PC-9 (cell line): ENCODE measurements around the gene ADM5. TPM values are rescaled to one million over a fixed set of nuclear protein-coding genes. Genes with fewer than 3 reads are reported as not detected.

ENCODE experiments used
- BruUV-seq: library from RNA; stranded (reverse); fragments of 400-500 nt; replicated peaks from 2 replicates; lab custom pipeline; 2021; lab: Mats Ljungman, UMichigan
- CTCF ChIA-PET: fragments of 300-600 bp; sonication (Branson Sonifier 250); formaldehyde crosslinking; loops from one replicate; lab custom pipeline; 2022; ENCODE audit warnings: antibody characterized with exemption; lab: Charles Lee
- POLR2A ChIA-PET: fragments of 300-600 bp; sonication (Branson Sonifier 250); formaldehyde crosslinking; loops from one replicate; lab custom pipeline; 2022; ENCODE audit warnings: antibody characterized with exemption; ENCODE audit not compliant: unreplicated experiment; lab: Charles Lee
- DNase-seq, 2 experiments: peaks; one replicate each; pipeline versions ENCODE4 v3.0.0 to v3.0.0-alpha.2; 2015 to 2022; ENCODE audit warnings: mixed read lengths in 1 of 2
- H2AFZ ChIP-seq: fragments of 200-600 bp; sonication (generic); 2 replicates; pipeline ENCODE4 v1.8.1; 2017; ENCODE audit warnings: antibody characterized with exemption
- H3F3A ChIP-seq: fragments of 200-600 bp; sonication (generic); 2 replicates; pipeline ENCODE4 v1.8.1; 2017; ENCODE audit warnings: antibody characterized with exemption, mild to moderate bottlenecking, low read depth; ENCODE audit not compliant: insufficient read depth
- H3K27ac ChIP-seq: fragments of 200-600 bp; sonication (generic); 2 replicates; pipeline ENCODE4 v1.6.1; 2016; ENCODE audit warnings: mixed run types
- H3K27me3 ChIP-seq: fragments of 200-600 bp; sonication (generic); 2 replicates; pipeline ENCODE4 v1.6.1; 2016; ENCODE audit warnings: low read depth, mixed run types; ENCODE audit not compliant: insufficient read depth
- H3K36me3 ChIP-seq: fragments of 200-600 bp; sonication (generic); 2 replicates; pipeline ENCODE4 v1.6.1; 2016; ENCODE audit warnings: low read depth, mixed run types
- H3K4me1 ChIP-seq: fragments of 200-600 bp; sonication (generic); replicated peaks from 2 replicates; pipeline ENCODE4 v1.6.1; 2016; ENCODE audit warnings: mixed run types; ENCODE audit not compliant: insufficient read depth
- H3K4me2 ChIP-seq: fragments of 200-600 bp; sonication (generic); 2 replicates; pipeline ENCODE4 v1.6.1; 2017; ENCODE audit warnings: mixed run types
- H3K4me3 ChIP-seq: fragments of 200-600 bp; sonication (generic); 2 replicates; pipeline ENCODE4 v1.6.1; 2016; ENCODE audit warnings: mixed run types
- H3K79me2 ChIP-seq: fragments of 200-600 bp; sonication (generic); 2 replicates; pipeline ENCODE4 v1.6.1; 2017; ENCODE audit warnings: low read depth, mixed run types
- H3K9me2 ChIP-seq: fragments of 200-600 bp; sonication (generic); 2 replicates; pipeline ENCODE4 v1.8.1; 2017; ENCODE audit warnings: mild to moderate bottlenecking; ENCODE audit not compliant: insufficient read depth
- H3K9me3 ChIP-seq: fragments of 200-600 bp; sonication (generic); 2 replicates; pipeline ENCODE4 v1.8.1; 2016; ENCODE audit warnings: low read depth; ENCODE audit not compliant: insufficient read depth
- H4K20me1 ChIP-seq: fragments of 200-600 bp; sonication (generic); 2 replicates; pipeline ENCODE4 v1.8.1; 2017; ENCODE audit not compliant: insufficient read depth
- CTCF ChIP-seq: fragments of 200-600 bp; sonication (generic); conservative IDR thresholded peaks from 2 replicates; pipeline ENCODE4 v1.6.1; 2017; ENCODE audit warnings: mixed run types, antibody characterized with exemption, mild to moderate bottlenecking, moderate library complexity
- EZH2 ChIP-seq: fragments of 200-600 bp; sonication (generic); IDR thresholded peaks from 2 replicates; pipeline ENCODE4 v1.8.0; 2017; ENCODE audit warnings: antibody characterized with exemption, low read depth
- intact Hi-C: fragments of 100-400 bp; cut with micrococcal nuclease; formaldehyde crosslinking; loops from one replicate; pipeline ENCODE4 v1.10.0; 2022; ENCODE audit not compliant: unreplicated experiment
- total RNA-seq: library from RNA; stranded (reverse); gene quantifications from 2 replicates; pipeline ENCODE4 v1.2.3, GENCODE V29; 2021

ADM5 gene
- total RNA-seq, 1 experiment from 2014 or later: 14.2 TPM

GRCh38 chr19:49687150-49687549 lies 2.2 kb upstream of the ADM5 start:
- no peak for TF ChIP-seq CTCF
- Histone ChIP-seq H2AFZ (no peak overlapping the region), H3K27ac (no peak overlapping the region), H3K79me2 (peaks cover 27% of the 10 kb centered on the region), H3K4me2 (no peak overlapping the region), H3K9me3 (no peaks in the 10 kb centered on the region), H3F3A (peaks cover 65% of the 10 kb centered on the region; the same call in 1 of the 2 replicates), H3K4me3 (no peak overlapping the region), H4K20me1 (peaks cover 79% of the 10 kb centered on the region), H3K36me3 (peaks cover 30% of the 10 kb centered on the region), H3K4me1 (no peaks in the 10 kb centered on the region), H3K27me3 (no peaks in the 10 kb centered on the region), H3K9me2 (no peaks in the 10 kb centered on the region)
- CTCF ChIA-PET: no interaction called here
- DNase-seq: no peak
- intact Hi-C loops: no loop called here
- POLR2A ChIA-PET: no interaction called here
- BruUV-seq: no TSS peak

- H3K4me2 ChIP-seq: no peak overlapping the region
- no TSS peak for BruUV-seq
Observed at GRCh38 chr19:49687566-49688316, 1.7 kb upstream of the ADM5 start.

GRCh38 chr19:49688531-49689132 lies 762 bp upstream of the ADM5 start:
- ChIA-PET POLR2A (no interaction called here), CTCF (no interaction called here)
- H3K27ac ChIP-seq: no peak overlapping the region
- H3K4me3 ChIP-seq: no peak overlapping the region
- intact Hi-C loops: no loop called here
- peaks cover 24% of the 10 kb centered on the region for H3K36me3 ChIP-seq
- TF ChIP-seq EZH2: no peak
- no peak for TF ChIP-seq CTCF
- peaks cover 58% of the 10 kb centered on the region; the same call in 1 of the 2 replicates for H3F3A ChIP-seq
- peaks cover 64% of the 10 kb centered on the region for H4K20me1 ChIP-seq
- H3K9me2 ChIP-seq: no peaks in the 10 kb centered on the region
- peaks cover 14% of the 10 kb centered on the region for H3K79me2 ChIP-seq
- H3K27me3 ChIP-seq: no peaks in the 10 kb centered on the region
- H3K9me3 ChIP-seq: no peaks in the 10 kb centered on the region
- H3K4me2 ChIP-seq: no peak overlapping the region
- no peaks in the 10 kb centered on the region for H3K4me1 ChIP-seq
- DNase-seq: no peak
- BruUV-seq: no TSS peak
- no peak overlapping the region for H2AFZ ChIP-seq

More at GRCh38 chr19:49687566-49688316, 1.7 kb upstream of the ADM5 start:
- no peak overlapping the region for H2AFZ ChIP-seq
- peaks cover 73% of the 10 kb centered on the region for H4K20me1 ChIP-seq
- no peaks in the 10 kb centered on the region for H3K4me1 ChIP-seq
- H3K4me3 ChIP-seq: no peak overlapping the region
- CTCF ChIA-PET: no interaction called here
- intact Hi-C loops: no loop called here
- TF ChIP-seq CTCF (no peak), EZH2 (no peak)
- DNase-seq: no peak
- H3K9me3 ChIP-seq: no peaks in the 10 kb centered on the region
- H3K27me3 ChIP-seq: no peaks in the 10 kb centered on the region
- peaks cover 61% of the 10 kb centered on the region; the same call in 1 of the 2 replicates for H3F3A ChIP-seq
- H3K36me3 ChIP-seq: peaks cover 25% of the 10 kb centered on the region
- no peak overlapping the region for H3K27ac ChIP-seq
- peaks cover 21% of the 10 kb centered on the region for H3K79me2 ChIP-seq
- no peaks in the 10 kb centered on the region for H3K9me2 ChIP-seq
- POLR2A ChIA-PET: no interaction called here
